PC-9 (cell line): ENCODE measurements around the gene OTX1. TPM values are rescaled to one million over a fixed set of nuclear protein-coding genes. Genes with fewer than 3 reads are reported as not detected.
"Not testable (repeated sequence)": the region's sequence is repeated elsewhere in the genome, so short reads cannot be mapped to it uniquely, and the experiment has no call there.

Experiments
- BruUV-seq: library from RNA; stranded (reverse); fragments of 400-500 nt; replicated peaks from 2 replicates; lab custom pipeline; 2021; lab: Mats Ljungman, UMichigan
- CTCF ChIA-PET: fragments of 300-600 bp; sonication (Branson Sonifier 250); formaldehyde crosslinking; loops from one replicate; lab custom pipeline; 2022; ENCODE audit warnings: antibody characterized with exemption; lab: Charles Lee
- POLR2A ChIA-PET: fragments of 300-600 bp; sonication (Branson Sonifier 250); formaldehyde crosslinking; loops from one replicate; lab custom pipeline; 2022; ENCODE audit warnings: antibody characterized with exemption; ENCODE audit not compliant: unreplicated experiment; lab: Charles Lee
- DNase-seq, 2 experiments: peaks; one replicate each; pipeline versions ENCODE4 v3.0.0 to v3.0.0-alpha.2; 2015 to 2022; ENCODE audit warnings: mixed read lengths in 1 of 2
- H2AFZ ChIP-seq: fragments of 200-600 bp; sonication (generic); 2 replicates; pipeline ENCODE4 v1.8.1; 2017; ENCODE audit warnings: antibody characterized with exemption
- H3F3A ChIP-seq: fragments of 200-600 bp; sonication (generic); 2 replicates; pipeline ENCODE4 v1.8.1; 2017; ENCODE audit warnings: antibody characterized with exemption, mild to moderate bottlenecking, low read depth; ENCODE audit not compliant: insufficient read depth
- H3K27ac ChIP-seq: fragments of 200-600 bp; sonication (generic); 2 replicates; pipeline ENCODE4 v1.6.1; 2016; ENCODE audit warnings: mixed run types
- H3K27me3 ChIP-seq: fragments of 200-600 bp; sonication (generic); 2 replicates; pipeline ENCODE4 v1.6.1; 2016; ENCODE audit warnings: low read depth, mixed run types; ENCODE audit not compliant: insufficient read depth
- H3K36me3 ChIP-seq: fragments of 200-600 bp; sonication (generic); 2 replicates; pipeline ENCODE4 v1.6.1; 2016; ENCODE audit warnings: low read depth, mixed run types
- H3K4me1 ChIP-seq: fragments of 200-600 bp; sonication (generic); replicated peaks from 2 replicates; pipeline ENCODE4 v1.6.1; 2016; ENCODE audit warnings: mixed run types; ENCODE audit not compliant: insufficient read depth
- H3K4me2 ChIP-seq: fragments of 200-600 bp; sonication (generic); 2 replicates; pipeline ENCODE4 v1.6.1; 2017; ENCODE audit warnings: mixed run types
- H3K4me3 ChIP-seq: fragments of 200-600 bp; sonication (generic); 2 replicates; pipeline ENCODE4 v1.6.1; 2016; ENCODE audit warnings: mixed run types
- H3K79me2 ChIP-seq: fragments of 200-600 bp; sonication (generic); 2 replicates; pipeline ENCODE4 v1.6.1; 2017; ENCODE audit warnings: low read depth, mixed run types
- H3K9me2 ChIP-seq: fragments of 200-600 bp; sonication (generic); 2 replicates; pipeline ENCODE4 v1.8.1; 2017; ENCODE audit warnings: mild to moderate bottlenecking; ENCODE audit not compliant: insufficient read depth
- H3K9me3 ChIP-seq: fragments of 200-600 bp; sonication (generic); 2 replicates; pipeline ENCODE4 v1.8.1; 2016; ENCODE audit warnings: low read depth; ENCODE audit not compliant: insufficient read depth
- H4K20me1 ChIP-seq: fragments of 200-600 bp; sonication (generic); 2 replicates; pipeline ENCODE4 v1.8.1; 2017; ENCODE audit not compliant: insufficient read depth
- EZH2 ChIP-seq: fragments of 200-600 bp; sonication (generic); IDR thresholded peaks from 2 replicates; pipeline ENCODE4 v1.8.0; 2017; ENCODE audit warnings: antibody characterized with exemption, low read depth
- intact Hi-C: fragments of 100-400 bp; cut with micrococcal nuclease; formaldehyde crosslinking; loops from one replicate; pipeline ENCODE4 v1.10.0; 2022; ENCODE audit not compliant: unreplicated experiment
- total RNA-seq: library from RNA; stranded (reverse); gene quantifications from 2 replicates; pipeline ENCODE4 v1.2.3, GENCODE V29; 2021
- TF ChIP-seq, protein P1 (sequence below): fragments of 200-600 bp; sonication (generic); conservative IDR thresholded peaks from 2 replicates; pipeline ENCODE4 v1.6.1; 2017; ENCODE audit warnings: mixed run types, antibody characterized with exemption, mild to moderate bottlenecking, moderate library complexity

Gene OTX1
- total RNA-seq, 1 experiment from 2014 or later, result 6.8 TPM

DNA sequence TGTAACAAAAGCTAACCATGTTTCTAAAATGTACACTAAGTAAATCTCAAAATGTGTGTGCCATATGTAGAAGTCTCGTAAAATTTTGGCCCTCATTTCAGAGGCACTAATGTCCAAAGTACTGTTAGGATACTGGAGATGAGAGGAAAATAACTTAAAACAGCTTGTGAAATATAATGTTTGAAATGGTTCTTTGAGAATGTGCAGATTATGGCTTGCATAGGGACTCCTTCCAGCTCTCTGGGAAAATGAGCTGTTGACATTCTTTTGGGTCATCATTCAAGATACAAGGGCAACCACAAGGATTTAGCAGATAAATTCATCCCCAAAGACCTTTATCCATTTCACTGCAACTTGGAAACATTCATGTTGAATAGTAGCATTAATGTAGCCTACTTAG lies 38.1 kb upstream of the OTX1 start:
- Histone ChIP-seq H3K27ac (no peak overlapping the region), H2AFZ (no peak overlapping the region), H4K20me1 (no peaks in the 10 kb centered on the region), H3K4me3 (no peak overlapping the region), H3K27me3 (no peaks in the 10 kb centered on the region), H3F3A (no peaks in the 10 kb centered on the region), H3K4me1 (no peaks in the 10 kb centered on the region), H3K4me2 (no peak overlapping the region), H3K36me3 (peaks cover 4% of the 10 kb centered on the region; the same call in 1 of the 2 replicates), H3K9me3 (no peaks in the 10 kb centered on the region), H3K79me2 (no peaks in the 10 kb centered on the region), H3K9me2 (no peaks in the 10 kb centered on the region; the same call in 1 of the 2 replicates)
- no TSS peak for BruUV-seq
- no peak for DNase-seq
- CTCF ChIA-PET, result interaction anchor here (0.6 kb wide), 1 partner anchor 526 kb away, joined by 3 read pairs; no protein-coding TSS in a partner anchor
- POLR2A ChIA-PET, result interaction anchor here (0.5 to 0.7 kb wide), 2 partner anchors 111 to 200 kb away, joined by 4 to 8 read pairs; no protein-coding TSS in a partner anchor
- intact Hi-C loops, result no loop called here
- TF ChIP-seq EZH2, result no peak

DNA sequence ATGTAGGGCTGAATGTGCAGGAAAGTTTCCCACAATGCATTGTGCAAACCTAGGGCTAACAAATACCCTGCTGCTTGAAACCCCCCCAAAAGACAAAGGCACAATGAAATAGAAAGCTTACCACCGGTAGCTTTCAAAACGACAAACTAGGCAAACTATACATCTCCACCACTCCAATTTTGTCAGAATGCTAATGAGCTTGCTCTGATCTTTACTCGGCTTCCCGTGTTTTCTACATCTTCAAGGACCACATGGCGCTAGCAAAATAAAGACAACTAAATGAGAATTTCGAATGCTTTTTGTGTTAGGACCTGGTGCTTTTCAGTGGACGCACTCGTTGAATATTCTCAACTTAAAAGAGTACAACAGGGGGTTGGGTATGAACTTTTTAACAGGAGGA lies 37.2 kb upstream of the OTX1 start:
- no peaks in the 10 kb centered on the region for H4K20me1 ChIP-seq
- no peak for DNase-seq
- H3K79me2 ChIP-seq, result no peaks in the 10 kb centered on the region
- H3K27ac ChIP-seq, result no peak overlapping the region
- H3K4me3 ChIP-seq, result no peak overlapping the region
- ChIA-PET POLR2A (no interaction called here), CTCF (no interaction called here)
- TF ChIP-seq, protein P1, sequence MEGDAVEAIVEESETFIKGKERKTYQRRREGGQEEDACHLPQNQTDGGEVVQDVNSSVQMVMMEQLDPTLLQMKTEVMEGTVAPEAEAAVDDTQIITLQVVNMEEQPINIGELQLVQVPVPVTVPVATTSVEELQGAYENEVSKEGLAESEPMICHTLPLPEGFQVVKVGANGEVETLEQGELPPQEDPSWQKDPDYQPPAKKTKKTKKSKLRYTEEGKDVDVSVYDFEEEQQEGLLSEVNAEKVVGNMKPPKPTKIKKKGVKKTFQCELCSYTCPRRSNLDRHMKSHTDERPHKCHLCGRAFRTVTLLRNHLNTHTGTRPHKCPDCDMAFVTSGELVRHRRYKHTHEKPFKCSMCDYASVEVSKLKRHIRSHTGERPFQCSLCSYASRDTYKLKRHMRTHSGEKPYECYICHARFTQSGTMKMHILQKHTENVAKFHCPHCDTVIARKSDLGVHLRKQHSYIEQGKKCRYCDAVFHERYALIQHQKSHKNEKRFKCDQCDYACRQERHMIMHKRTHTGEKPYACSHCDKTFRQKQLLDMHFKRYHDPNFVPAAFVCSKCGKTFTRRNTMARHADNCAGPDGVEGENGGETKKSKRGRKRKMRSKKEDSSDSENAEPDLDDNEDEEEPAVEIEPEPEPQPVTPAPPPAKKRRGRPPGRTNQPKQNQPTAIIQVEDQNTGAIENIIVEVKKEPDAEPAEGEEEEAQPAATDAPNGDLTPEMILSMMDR, result no peak
- no peak for TF ChIP-seq EZH2
- no peaks in the 10 kb centered on the region for H3K27me3 ChIP-seq
- no peaks in the 10 kb centered on the region; the same call in 1 of the 2 replicates for H3K9me2 ChIP-seq
- intact Hi-C loops, result no loop called here
- no peaks in the 10 kb centered on the region for H3K4me1 ChIP-seq
- no peaks in the 10 kb centered on the region for H3K9me3 ChIP-seq
- H3K4me2 ChIP-seq, result no peak overlapping the region
- no TSS peak for BruUV-seq
- H2AFZ ChIP-seq, result no peak overlapping the region
- peaks cover 4% of the 10 kb centered on the region; the same call in 1 of the 2 replicates for H3K36me3 ChIP-seq
- no peaks in the 10 kb centered on the region for H3F3A ChIP-seq

DNA sequence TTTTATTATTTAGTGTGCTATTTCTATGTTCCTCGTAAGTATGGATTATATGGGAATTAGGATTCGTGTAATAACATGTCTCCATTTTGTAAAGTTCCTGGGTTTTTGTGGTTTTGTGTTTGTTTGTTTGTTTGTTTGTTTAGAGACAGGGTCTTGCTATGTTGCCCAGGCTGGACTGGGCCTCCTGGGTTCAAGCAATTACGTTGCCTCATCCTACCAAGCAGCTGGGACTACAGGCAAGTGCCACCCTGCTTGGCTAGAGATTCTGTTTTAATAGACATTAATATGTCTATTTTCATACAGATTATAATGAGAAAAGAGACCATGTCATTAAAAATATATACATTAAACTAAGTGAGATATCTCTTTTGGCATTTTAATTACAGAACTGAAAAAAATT lies 35.2 kb upstream of the OTX1 start:
- Histone ChIP-seq H3K27me3 (no peaks in the 10 kb centered on the region), H3K4me1 (no peaks in the 10 kb centered on the region), H3K9me2 (no peaks in the 10 kb centered on the region; the same call in 1 of the 2 replicates), H3K36me3 (peaks cover 4% of the 10 kb centered on the region; the same call in 1 of the 2 replicates), H3K9me3 (no peaks in the 10 kb centered on the region), H3K79me2 (no peaks in the 10 kb centered on the region), H2AFZ (no peak overlapping the region), H3K27ac (no peak overlapping the region), H3F3A (no peaks in the 10 kb centered on the region), H3K4me2 (no peak overlapping the region), H4K20me1 (no peaks in the 10 kb centered on the region), H3K4me3 (no peak overlapping the region)
- no peak for TF ChIP-seq EZH2
- TF ChIP-seq, protein P1, result no peak
- ChIA-PET POLR2A (no interaction called here), CTCF (no interaction called here)
- intact Hi-C loops, result no loop called here
- no TSS peak for BruUV-seq
- no peak for DNase-seq

DNA sequence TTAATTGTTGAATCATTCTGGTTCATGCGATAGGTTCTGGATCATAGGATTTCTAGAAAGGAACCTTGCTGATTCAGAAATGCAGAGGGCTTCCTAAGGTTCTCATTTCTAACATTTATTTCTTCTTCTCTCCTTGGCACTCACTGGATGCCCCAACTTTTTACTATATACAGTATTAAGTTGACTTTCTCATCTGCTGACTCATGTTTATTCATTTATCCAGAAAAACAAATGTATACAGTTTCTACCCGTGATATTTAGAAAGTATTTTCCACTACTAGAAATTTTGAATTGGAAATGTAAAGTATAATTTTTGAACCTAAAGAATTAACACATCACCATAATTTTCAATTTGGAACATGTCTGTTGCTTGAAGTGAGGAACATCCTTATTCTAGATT lies 32.2 kb upstream of the OTX1 start:
- Histone ChIP-seq H2AFZ (no peak overlapping the region), H3K36me3 (0 out of 2 replicates have a peak, but pooled peaks cover 4% of the 10 kb centered on the region), H3K79me2 (no peaks in the 10 kb centered on the region), H3K9me2 (no peaks in the 10 kb centered on the region; the same call in 1 of the 2 replicates), H4K20me1 (no peaks in the 10 kb centered on the region), H3K4me2 (no peak overlapping the region), H3K4me3 (no peak overlapping the region), H3K27me3 (no peaks in the 10 kb centered on the region), H3K4me1 (no peaks in the 10 kb centered on the region), H3F3A (no peaks in the 10 kb centered on the region; the same call in 1 of the 2 replicates), H3K9me3 (no peaks in the 10 kb centered on the region), H3K27ac (no peak overlapping the region)
- no peak for TF ChIP-seq EZH2
- TF ChIP-seq, protein P1, result no peak
- no peak for DNase-seq
- intact Hi-C loops, result no loop called here
- no TSS peak for BruUV-seq
- POLR2A ChIA-PET, result no interaction called here
- CTCF ChIA-PET, result no interaction called here

DNA sequence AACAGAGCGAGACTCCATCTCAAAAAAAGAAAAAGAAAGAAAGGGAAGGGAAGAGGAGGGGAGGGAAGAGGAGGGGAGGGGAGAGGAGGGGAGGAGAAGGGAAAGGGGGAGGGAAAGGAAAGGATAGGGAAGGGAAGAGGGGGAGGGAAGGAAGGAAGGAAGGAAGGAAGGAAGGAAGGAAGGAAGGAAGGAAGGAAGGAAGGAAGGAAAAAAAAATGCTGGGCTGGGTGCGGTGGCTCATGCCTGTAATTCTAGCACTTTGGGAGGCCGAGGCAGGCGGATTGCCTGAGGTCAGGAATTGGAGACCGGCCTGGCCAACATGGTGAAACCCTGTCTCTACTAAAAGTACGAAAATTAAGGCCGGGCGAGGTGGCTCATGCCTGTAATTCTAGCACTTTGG lies 30.9 kb upstream of the OTX1 start:
- H3K27me3 ChIP-seq, H3K36me3 ChIP-seq, H3K4me2 ChIP-seq, POLR2A ChIA-PET, BruUV-seq, H3K27ac ChIP-seq, H3K4me1 ChIP-seq, intact Hi-C loops, H2AFZ ChIP-seq, DNase-seq, H3F3A ChIP-seq, H4K20me1 ChIP-seq, H3K9me3 ChIP-seq, H3K4me3 ChIP-seq, H3K9me2 ChIP-seq, H3K79me2 ChIP-seq: not testable (repeated sequence)
- CTCF ChIA-PET, result interaction anchor here (0.7 kb wide), 1 partner anchor 335 kb away, joined by 7 read pairs; no protein-coding TSS in a partner anchor
